HPDE6-E6E7 (cell line): ENCODE measurements around the gene JAZF1.

ENCODE experiments used
- DNase-seq: peaks from one replicate; pipeline ENCODE4 v3.0.0; 2011; ENCODE audit warnings: missing footprints; ENCODE audit errors: extremely low spot score

The JAZF1 gene

DNA sequence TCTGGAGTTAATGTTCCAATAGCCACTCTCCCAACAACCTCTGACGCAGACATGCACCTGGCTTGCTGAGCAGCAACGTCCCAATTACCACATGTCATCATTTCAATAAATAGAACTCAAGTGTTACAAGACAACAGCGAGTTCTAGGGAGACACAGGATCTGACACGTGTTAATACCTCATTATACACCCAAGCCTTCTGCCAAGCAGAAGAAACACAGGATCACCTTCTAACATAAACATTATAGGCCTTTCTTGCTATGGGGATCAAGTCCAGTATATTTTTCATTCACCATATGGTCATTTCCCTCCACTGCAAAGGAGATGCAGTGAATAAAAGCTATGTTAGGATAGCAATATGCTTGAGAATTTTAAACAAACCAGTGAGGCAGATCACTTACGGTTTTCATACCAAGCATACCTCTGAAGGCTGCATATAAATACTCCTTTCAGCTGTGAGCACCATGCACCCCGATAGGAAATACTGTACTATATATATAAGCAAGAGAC lies 74.2 kb downstream of the JAZF1 start:
- no peak for DNase-seq

DNA sequence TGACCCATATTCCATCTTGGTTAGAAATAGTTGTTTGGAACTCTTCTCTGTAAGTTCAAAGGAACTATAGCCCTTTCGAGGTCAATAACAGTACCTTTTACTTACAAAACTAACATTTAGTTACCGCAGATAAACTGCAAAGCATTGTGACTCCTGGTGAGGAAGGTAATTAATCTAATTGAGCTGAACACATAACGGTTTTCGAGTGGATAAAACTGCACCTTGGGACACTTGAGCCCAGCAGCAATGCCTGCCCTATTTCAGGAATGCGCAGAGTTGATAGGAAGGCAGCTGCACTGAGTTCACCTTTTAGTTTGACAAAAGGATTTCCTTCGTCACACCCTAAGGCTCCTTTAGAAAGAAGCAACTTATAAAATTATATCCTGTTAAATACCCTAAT lies 75.4 kb downstream of the JAZF1 start:
- no peak for DNase-seq

DNA sequence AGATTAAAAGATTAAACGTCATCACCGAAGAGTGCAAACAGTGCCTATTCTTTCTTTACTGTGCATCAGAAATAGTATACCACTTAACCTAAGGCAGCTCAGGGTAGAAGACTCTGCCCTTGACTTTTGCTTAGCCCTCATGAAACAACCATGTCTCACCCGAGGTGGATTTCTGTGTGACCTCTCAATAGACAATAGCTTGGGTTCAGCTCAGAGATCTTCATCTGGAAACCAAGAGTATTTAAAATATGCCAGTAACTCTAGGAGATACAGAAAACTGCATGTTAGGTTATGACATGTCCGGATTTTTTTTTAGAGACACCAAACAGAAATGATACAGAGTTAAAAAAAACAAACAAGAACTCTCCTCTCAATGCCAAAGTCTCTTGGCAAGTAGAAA lies 75.8 kb downstream of the JAZF1 start:
- no peak for DNase-seq

DNA sequence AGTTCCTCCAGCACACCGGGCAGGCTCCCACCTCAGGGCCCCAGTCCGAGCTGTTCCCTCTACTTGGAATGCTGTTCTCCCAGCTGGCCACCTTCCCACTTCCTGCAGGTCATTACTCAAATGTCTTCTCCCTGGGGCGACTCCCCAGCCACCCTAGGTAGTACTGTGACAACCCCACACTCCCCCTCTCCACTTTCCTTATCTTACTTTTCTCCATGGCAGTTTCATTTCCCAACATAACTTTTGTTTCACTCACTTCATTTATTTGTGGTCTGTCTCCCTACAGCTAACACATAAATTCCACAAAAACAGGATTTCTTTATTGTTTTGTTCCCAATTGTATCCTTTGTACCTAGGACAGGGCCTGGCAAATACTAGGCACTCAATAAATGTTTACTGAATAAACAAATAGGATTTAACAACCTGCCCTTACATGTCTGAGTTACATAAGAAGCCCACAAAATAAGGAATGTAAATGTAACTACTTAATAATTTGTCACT lies 76.5 kb downstream of the JAZF1 start:
- DNase-seq, result no peak

DNA sequence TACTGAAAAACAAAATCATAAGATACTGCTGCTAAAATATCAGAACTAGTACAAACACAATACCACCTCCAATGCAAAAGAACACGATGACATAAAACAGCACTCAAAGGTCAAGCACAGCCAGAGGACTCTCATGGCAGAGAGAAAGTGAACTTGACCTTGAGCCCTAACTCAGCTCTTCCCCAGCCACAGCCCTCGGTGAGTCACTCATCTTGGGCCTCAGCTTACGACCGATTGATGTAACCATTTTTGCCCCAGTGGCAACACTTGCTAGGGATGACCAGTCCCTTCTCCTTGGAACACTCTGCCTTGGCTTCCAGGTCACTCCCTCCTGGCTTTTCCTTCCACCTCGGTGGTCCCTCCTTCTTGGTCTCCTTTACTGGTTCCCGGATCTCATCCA lies 77.8 kb downstream of the JAZF1 start:
- DNase-seq, result no peak

DNA sequence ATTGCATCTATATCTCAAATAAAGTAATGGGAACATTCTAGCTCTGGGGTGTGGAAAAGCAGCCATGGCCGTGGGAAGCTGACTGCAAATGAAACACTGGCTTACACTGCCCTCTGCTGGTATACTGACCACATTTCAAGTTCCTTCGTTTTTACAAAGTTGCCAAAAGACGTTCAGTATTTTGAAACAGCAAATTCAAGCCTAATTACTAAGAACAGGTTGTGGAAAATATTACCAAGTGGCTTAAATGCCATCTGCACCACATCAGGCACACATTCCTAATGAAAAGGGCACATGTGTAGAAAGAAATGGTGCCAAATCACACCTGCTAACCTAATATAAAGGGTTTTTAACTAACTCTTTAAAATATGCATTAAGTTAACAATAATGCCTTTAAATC lies 83.9 kb downstream of the JAZF1 start:
- DNase-seq, result peak; percentile 35

DNA sequence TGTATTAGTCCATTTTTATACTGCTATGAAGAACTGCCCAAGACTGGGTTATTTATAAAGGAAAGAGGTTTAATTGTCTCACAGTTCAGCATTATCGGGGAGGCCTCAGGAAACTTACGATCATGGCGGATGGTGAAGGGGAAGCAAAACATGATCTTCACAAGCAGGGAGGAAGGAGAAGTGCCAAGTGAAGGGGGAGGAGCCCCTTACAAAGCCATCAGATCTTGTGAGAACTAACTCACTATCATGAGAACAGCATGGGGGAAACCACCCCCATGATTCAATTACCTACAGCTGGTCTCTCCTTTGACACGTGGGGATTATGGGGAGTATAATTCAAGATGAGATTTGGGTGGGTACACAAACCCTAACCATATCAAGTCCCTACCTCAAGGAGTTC lies 85.4 kb downstream of the JAZF1 start:
- DNase-seq, result no peak

DNA sequence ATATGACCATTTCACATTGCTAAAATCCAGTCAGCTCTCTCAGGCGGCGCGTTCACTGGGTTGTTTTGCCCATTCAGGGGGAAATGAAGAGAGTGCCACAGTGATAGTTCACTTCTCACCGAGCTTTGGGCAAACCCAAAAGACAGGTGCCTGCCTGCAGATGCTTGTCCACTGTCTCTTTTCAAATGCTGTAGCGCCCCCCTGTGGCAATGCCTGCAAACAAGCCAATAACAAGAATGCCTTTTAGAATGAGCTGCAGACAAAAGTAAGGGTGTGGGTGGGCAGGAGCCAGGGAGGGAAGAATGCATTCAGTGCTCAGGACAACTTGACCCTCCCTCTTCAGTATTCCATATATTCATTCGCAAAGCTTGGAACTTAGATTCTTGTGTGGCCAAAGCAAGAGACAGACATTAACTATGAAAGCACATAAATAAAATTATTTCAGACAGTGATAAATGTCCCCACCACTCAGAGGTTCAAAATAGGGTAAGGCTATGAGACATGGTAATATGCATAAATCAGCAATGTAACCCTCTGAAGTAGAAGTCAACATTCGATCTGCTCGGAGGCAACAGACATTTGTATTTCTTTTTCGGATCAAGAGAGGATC lies 86.9 kb downstream of the JAZF1 start:
- DNase-seq, result no peak

DNA sequence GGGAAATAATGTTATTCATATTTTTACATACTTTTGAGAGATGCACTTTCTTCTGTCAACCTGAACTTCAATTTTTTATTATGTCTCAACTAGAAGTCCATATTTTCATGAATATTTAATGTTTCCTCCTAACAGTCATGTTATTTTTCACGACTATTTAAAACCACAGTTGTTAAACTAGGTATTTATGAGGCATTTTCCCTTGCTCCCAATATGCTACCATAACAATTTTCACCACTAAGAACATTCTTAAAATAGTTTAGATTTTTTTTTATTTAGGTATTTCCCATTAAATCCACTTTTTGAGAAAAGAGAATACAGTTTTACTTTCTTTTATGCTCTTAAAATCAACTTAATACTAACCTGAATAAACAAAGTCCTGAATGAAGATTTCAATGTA lies 89.4 kb downstream of the JAZF1 start:
- no peak for DNase-seq

DNA sequence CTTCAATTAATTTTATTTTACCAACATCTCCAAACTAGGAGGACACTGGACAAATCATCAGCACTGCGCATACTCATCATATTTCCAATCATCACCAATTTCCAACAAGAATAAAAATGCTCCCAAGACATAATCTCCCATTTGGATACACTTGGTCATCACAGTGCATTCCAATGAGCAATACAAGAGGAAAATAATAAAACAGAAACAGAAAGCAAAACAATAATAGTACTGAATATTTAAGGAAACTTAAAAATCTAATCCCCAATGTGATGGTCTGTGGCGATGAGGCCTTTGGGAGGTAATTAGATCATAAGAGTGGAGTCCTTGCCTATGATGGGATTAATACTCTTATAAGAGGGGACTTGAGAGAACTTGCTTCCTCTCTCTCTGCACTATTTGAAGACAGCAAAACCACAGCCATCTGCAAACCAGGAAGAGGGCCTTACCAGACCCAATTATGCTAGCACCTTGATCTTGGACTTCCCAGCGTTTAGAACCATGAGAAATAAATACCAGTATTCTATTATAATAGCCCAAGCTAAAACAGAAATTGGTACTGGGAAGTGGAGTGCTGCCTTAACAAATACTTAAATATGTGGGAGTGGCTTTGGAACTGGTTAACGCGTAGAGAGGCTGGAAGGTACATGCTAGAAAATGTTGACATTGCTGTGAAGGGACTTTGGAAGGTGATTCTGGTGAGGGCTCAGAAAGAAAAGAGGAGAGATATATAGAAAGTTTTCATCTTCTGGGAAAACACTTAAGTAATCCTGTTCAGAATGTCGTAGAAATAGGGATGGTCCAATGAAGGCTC lies 91.5 kb downstream of the JAZF1 start:
- no peak for DNase-seq

DNA sequence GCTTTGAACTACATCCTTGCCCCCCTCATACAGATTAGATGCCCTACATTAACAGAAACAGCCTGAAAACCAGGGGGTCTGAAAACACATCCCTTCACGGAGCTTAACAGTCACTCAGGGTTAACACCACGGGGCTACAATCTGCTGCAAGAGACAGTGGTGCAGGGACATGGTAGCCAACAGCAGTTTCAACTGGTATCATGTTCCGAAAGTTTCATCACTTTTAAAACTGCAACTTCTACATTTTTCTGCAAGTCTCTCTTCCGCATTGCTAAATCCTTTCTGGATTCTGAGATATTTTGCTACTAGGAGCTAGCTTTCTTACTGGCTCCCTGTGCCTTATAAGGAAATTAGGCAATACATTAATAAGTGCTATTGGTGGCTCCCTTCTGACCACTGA lies 92.6 kb downstream of the JAZF1 start:
- DNase-seq, result no peak

DNA sequence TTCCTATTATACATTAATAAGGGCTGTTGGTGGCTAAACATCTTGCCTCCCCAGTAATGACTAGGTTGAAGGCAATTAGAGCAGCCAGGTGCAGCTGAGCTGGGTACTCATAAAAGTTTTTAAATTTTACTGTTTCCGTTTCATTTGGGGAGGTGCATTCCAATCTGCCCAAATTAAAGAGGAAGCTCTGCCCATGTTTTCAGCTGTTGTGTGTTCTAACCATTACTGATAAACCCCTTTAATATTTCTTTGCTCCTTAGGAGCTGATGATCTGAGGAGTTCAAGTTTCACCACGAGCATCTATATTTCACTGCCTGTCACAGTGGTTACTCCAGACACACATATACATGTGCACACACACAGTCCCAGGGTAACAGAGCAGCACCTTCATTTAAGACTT lies 94.4 kb downstream of the JAZF1 start:
- DNase-seq, result no peak

DNA sequence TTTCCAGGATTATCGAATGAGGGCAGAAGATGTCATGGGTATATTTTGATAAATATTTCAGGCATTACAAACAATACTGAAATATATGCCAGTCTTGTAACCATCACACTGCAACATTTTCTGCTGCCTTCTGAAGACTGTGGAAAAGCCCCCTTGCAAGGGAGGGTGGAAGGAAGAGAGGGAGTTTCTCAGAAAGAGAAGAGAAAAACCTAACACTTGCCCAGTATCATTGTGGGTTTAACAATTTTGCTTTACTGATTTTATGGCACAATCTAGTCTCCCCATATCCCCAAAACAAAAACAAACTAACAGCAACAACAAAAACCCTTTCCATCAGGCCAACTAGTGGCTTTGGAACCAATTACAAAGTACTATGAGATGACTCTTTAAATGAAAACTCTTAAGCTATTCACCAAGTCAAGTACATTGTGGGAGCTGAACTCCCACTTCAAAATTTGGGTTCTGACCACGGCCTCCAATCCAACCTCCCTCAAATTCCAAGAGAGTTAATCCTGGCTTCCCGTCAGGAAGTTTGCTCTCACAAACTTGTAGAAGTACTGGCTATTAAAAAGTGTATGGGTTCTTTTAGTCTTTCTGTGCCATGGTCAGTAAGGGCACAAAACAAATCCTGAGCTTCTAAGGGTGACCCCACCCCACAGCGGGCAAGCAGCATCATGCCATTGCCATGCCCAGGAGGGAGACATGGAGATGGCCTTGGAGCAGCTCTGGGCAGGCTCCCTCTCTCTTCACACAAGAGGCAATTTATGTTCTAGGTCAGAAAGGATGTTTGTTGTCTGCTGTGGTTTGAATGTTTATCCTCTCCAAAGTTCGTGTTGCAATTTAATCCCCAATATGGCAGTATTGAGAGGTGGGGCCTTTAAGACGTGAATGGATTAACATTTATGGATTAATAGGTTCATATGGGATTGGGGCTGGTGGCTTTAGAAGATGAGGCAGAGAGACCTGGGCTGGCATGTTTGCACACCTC lies 96.3 kb downstream of the JAZF1 start:
- no peak for DNase-seq

DNA sequence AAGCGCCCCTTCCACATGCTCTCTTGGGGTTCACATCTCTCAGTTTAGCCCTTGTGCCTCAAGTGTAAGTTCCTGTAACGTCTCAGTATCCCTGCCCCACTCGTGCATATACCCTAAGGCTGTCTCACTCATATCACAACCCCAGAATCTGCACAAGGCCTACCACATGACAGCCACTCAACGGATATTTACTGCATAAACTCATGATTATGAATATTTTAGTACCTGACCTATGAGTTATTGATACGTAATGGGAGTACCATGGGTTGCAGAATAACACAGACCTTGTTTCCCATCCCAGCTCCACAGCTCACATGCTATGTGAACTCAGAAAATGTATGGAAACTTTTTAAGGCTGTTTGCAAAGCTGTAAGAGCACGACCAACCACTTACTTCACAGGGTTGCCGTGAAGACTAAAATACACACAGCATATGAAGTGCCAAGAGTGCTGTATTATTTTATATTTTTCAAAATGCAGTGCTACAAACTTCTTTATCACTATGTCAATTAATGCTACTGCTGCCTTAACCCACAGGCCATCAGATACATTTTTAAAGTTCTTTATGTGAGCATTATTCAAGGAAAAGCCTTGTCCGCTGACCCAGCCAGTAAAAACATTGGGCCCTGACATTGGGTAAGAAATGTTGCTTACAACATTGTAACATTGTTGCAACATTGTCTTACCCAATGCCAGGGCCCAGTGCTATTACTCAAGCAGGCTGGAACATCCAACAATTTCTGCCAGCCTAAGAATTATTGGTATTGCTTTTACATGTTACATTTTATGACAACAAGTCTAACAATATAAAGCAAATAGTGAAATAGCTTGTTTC lies 97.2 kb downstream of the JAZF1 start:
- no peak for DNase-seq

DNA sequence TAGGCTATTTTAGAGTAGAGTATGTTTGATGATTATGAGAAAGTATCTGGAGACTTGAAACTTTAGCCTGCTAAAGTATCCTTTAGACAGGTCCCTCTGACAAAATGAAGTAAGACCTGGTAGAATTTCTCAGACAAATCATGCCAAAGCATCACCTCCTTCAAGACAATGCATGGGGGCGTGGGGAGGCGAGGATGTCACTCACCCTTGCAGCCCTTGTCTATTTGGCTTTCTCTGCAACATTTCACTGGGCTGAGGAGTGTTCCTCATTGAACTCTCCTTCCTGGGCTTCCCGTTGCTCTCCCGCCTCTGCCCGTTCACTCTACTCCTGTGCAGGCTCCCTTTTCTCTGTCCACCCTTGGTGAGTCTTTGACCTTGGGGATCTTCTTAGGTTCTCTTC lies 98.5 kb downstream of the JAZF1 start:
- no peak for DNase-seq

DNA sequence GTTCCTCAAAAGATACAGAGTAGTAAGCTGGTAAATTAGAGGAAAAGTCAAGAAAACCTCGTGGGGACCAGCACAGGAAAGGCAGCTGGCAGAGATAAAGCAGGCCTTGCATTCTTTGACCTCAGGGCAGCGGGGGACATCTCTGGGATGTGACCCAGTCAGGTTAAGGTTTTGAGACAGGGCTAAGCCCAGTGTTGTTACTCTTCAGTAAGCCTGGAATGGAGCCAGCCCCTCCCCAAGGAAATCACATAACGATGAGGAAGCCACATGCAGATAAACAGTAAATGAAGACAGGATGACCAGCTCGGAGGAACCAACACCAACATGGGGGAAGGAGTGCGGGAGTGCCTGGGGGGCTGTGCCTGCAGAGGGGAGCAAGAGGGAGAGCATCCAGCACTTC lies 99.6 kb downstream of the JAZF1 start:
- no peak for DNase-seq

DNA sequence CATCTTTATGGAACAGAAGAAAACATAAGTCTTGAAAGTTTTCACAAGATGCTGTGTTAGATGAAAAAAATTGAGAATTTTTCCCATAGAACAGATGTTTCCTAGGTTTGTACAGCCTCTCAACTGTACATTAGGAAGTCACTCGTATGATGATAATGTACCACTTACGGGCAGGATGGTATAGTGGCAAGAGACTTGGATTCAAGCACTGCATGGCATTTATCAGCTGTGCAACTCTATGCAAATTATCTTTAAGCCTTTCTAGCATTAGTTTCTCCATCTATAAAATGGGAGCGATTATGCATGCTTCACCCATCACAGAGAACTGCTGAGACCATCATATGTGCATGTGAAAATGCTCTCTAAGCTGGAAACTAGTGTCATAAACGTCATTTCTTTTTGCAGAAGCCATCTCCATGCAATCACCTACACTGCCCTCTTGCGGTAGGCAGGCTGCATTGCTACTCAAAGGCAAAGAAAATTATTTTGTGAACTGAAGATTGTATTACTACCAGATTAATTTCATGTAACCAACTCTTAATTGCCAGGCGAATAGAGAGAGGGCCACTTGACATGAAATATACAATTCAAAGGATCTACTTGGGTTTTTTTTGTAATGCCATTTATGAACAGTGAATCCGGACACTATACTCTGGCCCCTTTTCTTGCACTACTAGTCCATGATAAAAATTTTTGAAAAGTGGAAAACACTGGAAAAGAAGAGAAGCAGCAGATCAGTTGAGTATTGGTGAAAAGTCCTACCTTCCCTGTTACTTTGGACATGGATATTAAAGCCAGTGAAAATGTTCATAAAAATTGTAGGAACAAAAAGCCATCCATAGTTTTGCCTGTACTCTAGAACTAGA lies 102.3 kb downstream of the JAZF1 start:
- DNase-seq, result no peak

DNA sequence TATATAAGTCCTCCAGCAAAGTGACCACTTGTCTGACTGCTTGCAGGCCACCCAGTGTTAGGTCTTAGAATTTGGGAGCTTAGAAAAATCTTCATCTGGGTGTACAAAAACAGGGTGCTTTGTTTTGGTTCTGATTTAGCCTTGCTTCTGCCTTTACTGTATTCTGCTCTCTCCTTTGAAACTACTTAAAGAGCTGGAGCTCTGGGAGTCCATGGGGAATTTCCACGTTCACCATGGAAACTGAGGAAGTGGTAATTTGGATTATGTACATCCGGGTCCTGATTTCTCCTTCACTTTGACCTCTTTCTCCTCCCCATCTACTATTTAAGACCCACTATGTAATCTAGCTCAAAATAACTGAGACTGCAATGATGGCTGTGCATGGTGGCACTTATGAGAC lies 103.0 kb downstream of the JAZF1 start:
- DNase-seq, result no peak

DNA sequence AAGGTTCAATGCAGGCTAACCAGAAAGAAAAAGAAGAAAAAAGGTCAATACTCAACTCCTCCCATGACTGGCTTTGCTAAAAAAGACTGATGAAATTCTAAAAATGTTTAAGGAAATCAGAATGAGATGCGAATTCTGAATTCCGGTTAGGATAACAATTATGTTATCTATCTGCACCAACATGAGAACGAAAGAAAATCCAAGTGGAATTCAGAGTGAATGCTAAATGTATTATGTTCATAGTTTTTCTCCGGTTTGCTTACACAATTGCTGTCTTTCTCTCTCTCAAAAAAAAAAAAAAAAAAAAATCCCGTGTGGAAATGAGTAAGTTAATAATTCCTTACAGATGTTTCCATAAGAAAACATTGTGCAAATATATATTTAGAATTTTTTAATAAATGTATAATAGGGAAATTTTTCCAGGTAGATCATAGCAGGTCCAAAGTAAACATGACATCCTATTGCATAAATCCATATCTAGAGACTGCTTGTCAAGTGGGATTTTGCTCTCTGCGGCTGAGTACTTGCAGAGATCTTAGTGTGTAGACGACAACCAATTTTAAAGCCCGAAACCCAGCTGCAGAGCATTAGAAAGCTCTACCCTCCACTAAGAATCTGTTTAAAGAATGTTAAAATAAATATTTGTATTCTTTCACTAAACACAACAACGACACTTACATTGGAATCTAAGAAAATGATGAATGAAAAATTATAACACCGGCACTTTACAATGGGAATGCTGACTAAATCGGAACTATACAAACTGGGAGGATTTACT lies 104.0 kb downstream of the JAZF1 start:
- DNase-seq, result no peak
